CD4-positive, alpha-beta T cell treated with Interleukin-17A for 4 hours (primary cell): Measurements from ENCODE around the gene KRTAP13-4.

Experiments used
- DNase-seq: peaks from one replicate; pipeline ENCODE4 v3.0.0-alpha.2; 2020; ENCODE audit warnings: mixed read lengths

KRTAP13-4 gene, protein sequence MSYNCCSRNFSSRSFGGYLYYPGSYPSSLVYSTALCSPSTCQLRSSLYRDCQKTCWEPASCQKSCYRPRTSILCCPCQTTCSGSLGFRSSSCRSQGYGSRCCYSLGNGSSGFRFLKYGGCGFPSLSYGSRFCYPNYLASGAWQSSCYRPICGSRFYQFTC

GRCh38 chr21:30430170-30430655 lies at the start of gene KRTAP13-4:
Gene KRTAP13-4 (plus strand): TSS chr21:30430220. CDS start chr21:30430276, 56 bp downstream.
- no peak for DNase-seq

- DNase-seq = no peak
Measured at GRCh38 chr21:30382201-30382600, 47.8 kb upstream of the KRTAP13-4 start.

DNA sequence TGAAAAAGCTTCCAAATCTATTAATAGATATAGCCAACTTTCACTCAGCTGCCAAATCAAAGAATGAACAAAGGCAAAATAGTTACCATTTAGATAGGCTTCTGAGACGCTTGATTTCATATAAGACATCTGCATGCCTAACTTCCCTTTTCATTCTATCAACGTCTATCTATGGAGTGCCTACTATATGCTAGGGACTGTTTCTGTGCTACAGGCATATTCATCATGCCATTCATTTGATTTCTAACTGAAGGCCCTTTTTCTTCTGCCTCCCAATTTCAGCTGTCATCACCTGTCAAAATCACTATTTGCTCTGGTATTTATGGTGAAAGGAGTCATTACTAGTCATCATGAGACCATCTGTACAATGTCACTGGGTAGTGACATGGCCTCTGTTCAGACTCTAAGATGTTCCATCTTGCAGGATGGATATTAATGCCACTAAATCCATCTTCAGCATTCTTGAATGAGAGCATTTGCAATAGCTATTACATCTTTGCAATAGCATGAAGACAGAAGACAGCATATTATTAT lies 38.5 kb upstream of the KRTAP13-4 start:
- DNase-seq = no peak

DNA sequence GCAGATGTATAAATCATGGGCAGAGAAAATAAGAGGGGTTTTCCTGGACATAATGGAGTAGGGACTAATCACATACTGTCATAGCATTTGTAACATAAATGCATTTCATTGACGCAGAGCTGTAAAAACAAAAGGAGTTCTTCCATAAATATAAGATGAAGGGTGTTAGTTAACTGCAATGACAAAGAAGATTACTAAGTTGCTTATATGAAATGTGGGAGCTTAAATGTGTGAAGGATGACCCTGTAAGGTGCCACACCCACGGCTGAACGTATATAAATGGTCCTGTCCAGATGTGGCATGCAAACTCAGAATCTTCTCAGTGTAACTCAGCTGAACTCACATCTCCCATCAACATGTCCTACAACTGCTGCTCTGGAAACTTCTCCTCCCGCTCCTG lies 34.3 kb upstream of the KRTAP13-4 start, which contains the start of gene KRTAP13-1:
Gene KRTAP13-1, plus strand, starts transcription at position 301 of the 400 bp plus-strand sequence. Its CDS starts 56 bp downstream, at position 357.
- no peak for DNase-seq

- no peak for DNase-seq
Measured at GRCh38 chr21:30408782-30409494, 21.1 kb upstream of the KRTAP13-4 start.

GRCh38 chr21:30415993-30416392 lies 14.0 kb upstream of the KRTAP13-4 start:
- no peak for DNase-seq

DNA sequence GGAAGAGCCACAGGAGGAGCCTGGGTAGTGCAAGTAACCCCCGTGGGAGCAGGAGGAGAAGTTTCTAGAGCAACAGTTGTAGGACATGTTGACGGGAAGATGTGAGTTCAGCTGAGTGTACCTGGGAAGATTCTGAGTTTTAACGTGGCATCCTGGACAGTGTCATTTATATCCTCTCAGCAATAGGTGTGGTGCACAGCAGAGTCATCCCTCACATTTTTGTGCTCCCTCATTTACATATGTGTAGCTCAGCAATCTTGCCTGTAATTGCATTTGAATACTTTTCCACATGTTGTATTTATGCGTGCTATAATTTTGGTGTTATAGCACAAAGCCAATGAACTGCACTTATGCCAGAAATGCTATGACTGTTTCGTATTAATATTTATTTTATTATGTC lies 4.2 kb upstream of the KRTAP13-4 start, which contains the start of gene KRTAP13-3:
Gene KRTAP13-3, minus strand, starts transcription at position 101 of the 400 bp plus-strand sequence. Its CDS starts 14 bp downstream, at position 87.
- no peak for DNase-seq

- DNase-seq = no peak
Measured at GRCh38 chr21:30426731-30427130, 3.3 kb upstream of the KRTAP13-4 start.

GRCh38 chr21:30434033-30434631 lies 4.1 kb downstream of the KRTAP13-4 start:
- DNase-seq = peak; percentile 2

- DNase-seq = no peak
Measured at GRCh38 chr21:30437010-30437565, 7.1 kb downstream of the KRTAP13-4 start.

GRCh38 chr21:30439975-30440374 lies 10.0 kb downstream of the KRTAP13-4 start, which contains the start of gene KRTAP15-1:
Gene KRTAP15-1 (plus strand): TSS chr21:30440275. CDS start chr21:30440328, 53 bp downstream.
- no peak for DNase-seq

GRCh38 chr21:30443226-30443625 lies 13.2 kb downstream of the KRTAP13-4 start:
- no peak for DNase-seq

DNA sequence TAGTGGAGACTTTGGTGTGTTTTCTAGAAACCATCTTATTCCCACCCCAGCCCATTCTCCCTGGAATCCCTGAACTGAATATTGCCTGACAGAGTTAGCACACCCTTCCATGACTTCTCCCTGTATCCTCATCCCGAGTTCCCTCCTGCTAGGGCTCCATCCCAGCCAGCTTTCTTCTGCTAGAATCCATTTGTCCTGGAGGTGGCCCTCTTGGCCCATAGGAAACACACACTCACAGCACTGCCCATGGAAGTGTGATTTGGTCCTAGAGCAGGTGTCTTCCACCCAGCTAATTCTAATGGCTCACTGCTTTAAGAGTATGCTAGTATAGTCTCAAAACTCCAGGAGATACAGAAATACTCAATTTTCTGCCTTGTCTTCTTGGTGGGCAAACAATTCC lies 14.2 kb downstream of the KRTAP13-4 start:
- no peak for DNase-seq

DNA sequence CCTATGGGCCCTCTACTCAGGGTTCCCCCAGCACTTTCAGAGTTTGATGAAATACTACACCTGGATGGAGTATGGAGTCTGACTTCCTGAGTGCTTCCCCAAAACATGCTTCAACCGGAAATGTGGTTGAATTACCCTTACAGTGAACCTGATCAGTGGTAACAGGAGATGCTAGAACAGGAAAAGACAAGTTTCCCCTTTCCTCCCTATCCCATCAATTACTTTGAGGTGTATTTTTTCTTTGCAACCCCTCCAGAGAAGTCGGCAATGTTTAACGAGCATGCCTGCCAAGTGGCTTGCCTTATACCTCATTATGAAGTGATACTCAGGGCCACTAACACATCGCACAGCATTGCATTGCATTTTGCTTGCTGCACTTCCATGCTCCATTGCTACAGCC lies 17.0 kb downstream of the KRTAP13-4 start:
- DNase-seq = no peak

GRCh38 chr21:30448514-30448913 lies 18.5 kb downstream of the KRTAP13-4 start:
- DNase-seq = no peak

DNA sequence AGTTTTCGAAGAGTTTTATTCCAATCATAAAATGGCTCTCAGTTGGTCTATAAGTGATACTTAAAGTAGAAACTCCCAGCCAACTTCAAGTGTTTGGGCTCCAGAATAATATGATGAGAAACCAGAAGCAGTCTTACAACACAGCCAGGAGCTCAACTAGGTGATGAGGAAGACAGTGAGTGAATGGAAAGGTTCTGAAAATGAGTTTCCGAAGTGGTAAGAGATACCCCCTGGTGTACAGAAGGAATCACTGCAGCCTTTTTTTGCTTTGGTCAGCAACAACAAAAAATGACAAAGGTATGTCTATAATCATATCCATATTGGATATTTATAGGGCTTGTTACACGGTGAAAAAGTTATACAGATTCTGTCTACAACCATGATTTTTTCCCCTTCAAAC lies 33.7 kb downstream of the KRTAP13-4 start:
- no peak for DNase-seq

- no peak for DNase-seq
Measured at GRCh38 chr21:30468900-30469714, 39.1 kb downstream of the KRTAP13-4 start.

GRCh38 chr21:30478004-30478403 lies 48.0 kb downstream of the KRTAP13-4 start:
- no peak for DNase-seq

- DNase-seq = no peak
Measured at GRCh38 chr21:30479259-30479658, 49.2 kb downstream of the KRTAP13-4 start.

DNA sequence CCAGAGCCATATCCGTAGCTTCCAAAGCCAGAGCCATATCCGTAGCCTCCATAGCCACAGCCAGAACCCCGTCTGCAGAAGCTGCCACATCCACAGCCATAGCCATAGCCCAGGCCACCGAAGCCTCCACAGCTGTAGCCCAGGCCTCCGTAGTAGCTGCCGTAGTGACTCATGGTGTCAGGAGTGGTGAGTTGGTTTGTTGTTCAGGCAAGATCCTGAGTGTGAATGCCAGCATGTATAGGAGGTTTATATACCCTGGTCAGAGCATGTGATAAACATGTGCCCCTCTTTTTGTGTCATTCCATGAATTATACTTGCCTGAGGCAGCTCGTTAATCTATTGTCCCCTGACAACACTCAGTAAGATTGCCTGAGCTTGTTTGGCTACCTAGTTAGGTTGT lies 50.1 kb downstream of the KRTAP13-4 start, which contains the start of gene KRTAP19-1:
Gene KRTAP19-1, minus strand, starts transcription at position 223 of the 400 bp plus-strand sequence. Its CDS starts 50 bp downstream, at position 173.
- no peak for DNase-seq
